OCI-LY1 (cell line): ENCODE data around the gene TCF7.

Experiments used
- EZH2 ChIP-seq: fragments of 200-600 bp; sonication (generic), shearing (Covaris generic); IDR thresholded peaks from 2 replicates; pipeline ENCODE4 v1.8.0; 2017; ENCODE audit warnings: borderline replicate concordance, mixed run types, mild to moderate bottlenecking, antibody characterized with exemption, low read length, moderate library complexity, mixed read lengths
- TF ChIP-seq, protein P1 (sequence below): fragments of 200-600 bp; sonication (generic), shearing (Covaris generic); IDR thresholded peaks from 2 replicates; pipeline ENCODE4 v1.5.1; 2017; ENCODE audit warnings: mild to moderate bottlenecking, antibody characterized with exemption, low read length, moderate library complexity, mixed read lengths

DNA sequence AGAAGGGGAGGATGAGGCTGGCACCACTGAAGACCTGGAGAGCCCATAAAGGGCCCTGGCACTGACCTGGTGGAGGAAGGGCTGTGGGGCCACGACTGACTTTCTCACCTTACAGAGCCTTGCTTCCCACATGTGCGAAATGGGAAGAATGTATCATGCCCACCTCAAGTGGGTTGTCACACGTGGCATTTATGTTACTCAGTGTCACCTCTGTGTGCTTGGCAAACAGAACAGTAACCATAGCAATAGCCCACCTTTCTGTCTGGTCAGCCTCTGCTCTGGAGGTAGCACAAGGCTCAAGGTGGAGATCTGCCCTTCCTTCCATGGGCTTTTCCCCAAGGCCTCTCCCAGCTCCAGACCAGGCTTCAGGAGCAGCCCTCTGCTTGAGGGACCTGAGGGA is 16.7 kb downstream of the TCF7 start:
- TF ChIP-seq, protein P1, sequence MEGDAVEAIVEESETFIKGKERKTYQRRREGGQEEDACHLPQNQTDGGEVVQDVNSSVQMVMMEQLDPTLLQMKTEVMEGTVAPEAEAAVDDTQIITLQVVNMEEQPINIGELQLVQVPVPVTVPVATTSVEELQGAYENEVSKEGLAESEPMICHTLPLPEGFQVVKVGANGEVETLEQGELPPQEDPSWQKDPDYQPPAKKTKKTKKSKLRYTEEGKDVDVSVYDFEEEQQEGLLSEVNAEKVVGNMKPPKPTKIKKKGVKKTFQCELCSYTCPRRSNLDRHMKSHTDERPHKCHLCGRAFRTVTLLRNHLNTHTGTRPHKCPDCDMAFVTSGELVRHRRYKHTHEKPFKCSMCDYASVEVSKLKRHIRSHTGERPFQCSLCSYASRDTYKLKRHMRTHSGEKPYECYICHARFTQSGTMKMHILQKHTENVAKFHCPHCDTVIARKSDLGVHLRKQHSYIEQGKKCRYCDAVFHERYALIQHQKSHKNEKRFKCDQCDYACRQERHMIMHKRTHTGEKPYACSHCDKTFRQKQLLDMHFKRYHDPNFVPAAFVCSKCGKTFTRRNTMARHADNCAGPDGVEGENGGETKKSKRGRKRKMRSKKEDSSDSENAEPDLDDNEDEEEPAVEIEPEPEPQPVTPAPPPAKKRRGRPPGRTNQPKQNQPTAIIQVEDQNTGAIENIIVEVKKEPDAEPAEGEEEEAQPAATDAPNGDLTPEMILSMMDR, result no peak
- TF ChIP-seq EZH2, result no peak
